Erythroblast (primary cell): ENCODE results near the gene CDKN1A.

Source experiments
- GATA1 ChIP-seq: IDR thresholded peaks from 2 replicates; pipeline ENCODE4 v1.6.1; 2011; ENCODE audit warnings: low read depth, mild to moderate bottlenecking, control low read depth, low read length, moderate library complexity
- POLR2A ChIP-seq: IDR thresholded peaks from 2 replicates; pipeline ENCODE4 v1.6.1; 2011; ENCODE audit warnings: mild to moderate bottlenecking, low read length

- TF ChIP-seq POLR2A (no peak), GATA1 (no peak)
Measured at GRCh38 chr6:36656441-36656840, 22.1 kb upstream of the CDKN1A start.
